GM18867 (cell line): ENCODE results near the gene BIRC7.

Experiments used
- ATAC-seq: cut with Tn5 transposase; IDR thresholded peaks from one replicate; pipeline ENCODE4 v1.9.1; 2021; ENCODE audit warnings: mild to moderate bottlenecking, moderate library complexity; ENCODE audit not compliant: unreplicated experiment

The BIRC7 gene

GRCh38 chr20:63261795-63262528, 26.3 kb downstream of the BIRC7 start:
- no peak for ATAC-seq

GRCh38 chr20:63262836-63263235, 27.1 kb downstream of the BIRC7 start:
- ATAC-seq = no peak

GRCh38 chr20:63264000-63264399, 28.3 kb downstream of the BIRC7 start:
- ATAC-seq = no peak

DNA sequence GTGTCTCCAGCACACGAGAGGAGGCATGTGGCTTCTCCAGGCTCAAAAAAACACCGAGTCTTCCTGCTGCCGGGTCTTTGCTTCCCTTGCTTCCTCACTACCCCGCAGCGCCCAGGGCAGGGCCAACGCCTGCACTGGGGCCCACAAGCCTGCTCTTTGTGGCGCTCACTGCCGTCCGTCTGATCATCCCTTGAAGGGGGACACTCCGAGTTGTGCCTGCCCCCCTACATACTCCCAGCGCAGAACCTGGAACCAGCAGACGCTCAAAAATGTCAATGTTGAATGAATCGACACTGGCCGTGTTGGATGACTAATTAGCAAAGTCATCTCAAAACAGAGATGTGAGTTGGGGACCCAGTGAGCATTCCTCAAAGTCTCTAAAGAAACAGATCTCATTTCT, 28.8 kb downstream of the BIRC7 start:
- no peak for ATAC-seq

DNA sequence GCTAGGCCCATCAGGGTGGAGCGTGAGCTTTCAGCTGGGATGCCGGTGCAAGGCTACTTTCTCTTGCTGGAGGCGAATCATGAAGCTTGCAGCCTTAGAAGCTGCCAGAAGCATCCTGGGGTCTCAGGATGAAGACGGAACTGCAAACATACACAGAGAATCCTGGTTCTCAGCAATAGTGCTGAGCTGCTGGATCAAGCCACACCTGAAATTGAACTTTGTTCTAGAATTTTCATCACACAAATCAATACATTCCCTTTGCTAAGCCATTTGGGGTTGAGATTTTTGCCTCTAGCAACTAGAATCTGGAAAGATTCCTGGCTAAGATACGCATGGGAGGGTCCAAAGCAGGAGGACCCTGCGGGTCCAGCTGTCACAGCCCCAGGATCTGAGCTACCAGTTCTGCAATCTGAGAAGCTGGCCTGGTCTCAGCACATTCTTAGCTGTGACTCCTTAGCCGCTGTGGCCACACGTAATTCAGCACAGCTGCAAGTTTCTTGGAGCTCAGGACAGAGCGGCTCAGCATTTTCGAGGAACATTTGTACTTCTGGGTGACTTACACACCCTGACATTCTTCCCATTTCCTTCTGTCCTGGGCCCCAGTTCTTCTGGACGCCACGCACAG, 30.3 kb downstream of the BIRC7 start:
- no peak for ATAC-seq

GRCh38 chr20:63267691-63268090, 32.0 kb downstream of the BIRC7 start:
- no peak for ATAC-seq

- ATAC-seq = no peak
Measured at GRCh38 chr20:63268256-63268655, 32.6 kb downstream of the BIRC7 start.

GRCh38 chr20:63268671-63269439, 33.1 kb downstream of the BIRC7 start:
- ATAC-seq = no peak

- ATAC-seq = no peak
Measured at GRCh38 chr20:63269724-63270123, 34.0 kb downstream of the BIRC7 start.

DNA sequence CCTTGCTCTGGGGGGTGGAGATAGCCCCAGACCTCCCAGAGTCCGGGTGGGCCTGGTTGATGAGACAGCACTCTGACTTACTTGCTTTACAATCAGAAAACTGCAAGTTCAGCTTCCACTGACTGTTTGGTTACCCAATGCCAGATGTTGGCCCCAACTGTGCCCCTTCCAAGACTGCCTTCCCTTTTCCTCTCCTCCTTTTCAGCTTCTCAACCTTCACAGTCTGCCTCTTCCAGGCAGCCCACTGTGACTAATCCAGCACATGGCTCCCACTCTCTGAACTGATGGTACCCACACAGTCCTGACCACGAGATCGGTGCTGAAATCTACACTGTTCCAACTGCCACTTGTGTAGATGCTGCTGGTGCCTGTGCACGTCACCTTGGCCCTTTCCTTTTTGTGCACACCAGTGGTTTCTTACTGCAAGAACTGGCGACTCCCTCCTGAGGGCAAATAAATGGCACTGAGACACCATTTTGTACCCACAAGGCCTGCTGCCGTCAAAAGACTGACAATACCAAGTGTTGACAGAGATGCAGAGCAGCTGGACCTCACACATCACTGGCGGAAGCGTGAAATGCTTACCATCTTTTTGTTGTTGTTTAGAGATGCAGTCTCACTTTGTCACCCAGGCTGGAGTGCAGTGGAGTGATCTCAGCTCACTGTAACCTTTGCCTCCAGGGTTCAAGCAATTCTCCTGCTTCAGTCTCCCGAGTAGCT, 35.1 kb downstream of the BIRC7 start:
- ATAC-seq = no peak

DNA sequence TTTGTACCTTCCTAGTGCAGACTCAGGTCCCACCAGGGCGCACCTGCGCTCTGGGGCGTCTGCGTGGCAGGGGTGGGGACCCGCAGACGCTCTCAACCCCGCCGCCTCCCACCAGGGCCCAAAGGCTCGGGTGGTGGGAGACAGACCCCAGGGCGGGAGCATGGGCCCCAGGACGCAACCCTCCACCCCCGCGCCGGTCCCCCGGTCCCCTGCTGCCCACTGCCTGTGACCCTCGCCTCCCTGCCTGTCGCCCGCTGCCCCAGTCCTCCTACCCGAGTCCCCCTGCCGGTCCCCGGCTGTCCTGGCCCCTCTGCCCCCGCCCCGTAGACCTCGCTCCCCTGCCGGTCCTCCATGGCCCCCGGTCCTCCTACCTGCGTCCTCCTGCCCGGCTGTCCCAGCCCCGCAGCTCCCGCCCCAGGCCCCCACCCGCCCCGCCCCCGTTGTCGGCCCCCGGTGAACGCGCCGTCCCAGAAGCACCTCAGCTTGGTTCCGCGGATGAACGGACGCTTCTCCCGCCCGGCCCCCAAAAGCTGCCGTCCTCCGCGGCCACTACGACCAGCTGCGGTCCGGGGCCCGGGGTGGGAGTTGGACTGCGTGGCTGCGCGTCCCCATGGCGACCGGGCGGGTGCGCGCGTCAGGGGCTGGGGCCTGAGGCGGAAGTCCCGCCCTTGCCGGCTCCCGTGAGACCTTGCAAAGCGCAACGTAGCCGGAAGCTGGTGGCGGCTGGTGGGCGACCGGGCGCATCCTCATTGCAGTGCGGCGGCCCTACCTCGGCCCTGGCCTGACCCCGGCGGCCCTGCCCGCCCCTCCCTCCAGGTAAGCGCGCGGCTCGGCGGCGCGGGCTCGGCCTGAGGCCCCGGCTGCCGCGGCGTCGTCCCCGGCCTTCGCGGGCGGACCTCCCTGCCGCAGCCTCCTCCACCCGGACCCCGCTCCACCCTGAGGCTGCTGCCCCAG, 36.7 kb downstream of the BIRC7 start, which contains the start of gene ARFGAP1:
ARFGAP1 (plus strand) TSS at position 709 of the 954 bp plus-strand sequence. CDS start 2,768 bp downstream, outside the sequence.
- peak; percentile 90 for ATAC-seq

GRCh38 chr20:63273059-63273579, 37.4 kb downstream of the BIRC7 start:
- ATAC-seq = no peak

DNA sequence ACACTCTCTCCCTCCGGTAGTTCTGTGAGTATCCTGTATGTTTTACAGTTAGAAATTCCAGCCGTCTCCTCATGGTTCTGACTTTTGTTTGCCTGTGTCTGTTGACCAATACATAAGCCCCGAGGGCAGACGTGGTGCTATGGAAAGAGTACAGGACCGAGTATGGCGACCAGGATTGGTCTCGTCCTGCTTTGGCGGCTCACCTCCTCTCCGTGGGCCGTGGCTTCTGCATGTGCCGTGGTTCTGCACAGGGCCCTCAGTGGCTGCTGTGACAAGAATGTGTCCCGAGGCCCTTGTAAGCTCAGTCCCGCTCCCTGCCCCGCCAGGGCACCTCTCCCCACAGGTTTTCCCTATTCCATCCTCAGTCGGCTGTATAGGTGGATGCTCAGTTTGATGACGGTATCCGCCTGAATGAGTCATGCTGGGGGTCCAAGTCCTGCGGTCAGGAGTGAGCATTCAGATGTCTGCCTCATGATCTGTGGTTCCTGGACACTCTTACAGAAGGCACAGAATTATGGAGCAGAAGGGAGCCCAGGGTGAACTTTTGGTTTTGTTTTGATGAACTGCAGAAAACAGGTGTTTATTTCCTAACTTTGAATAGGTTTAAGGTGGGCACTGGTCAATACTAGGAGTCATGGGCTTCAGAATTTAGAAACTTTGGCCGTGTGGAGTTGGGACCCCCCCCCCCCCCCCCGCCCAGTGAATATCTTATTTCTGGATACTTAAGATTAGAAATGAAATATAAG, 38.1 kb downstream of the BIRC7 start:
- no peak for ATAC-seq

DNA sequence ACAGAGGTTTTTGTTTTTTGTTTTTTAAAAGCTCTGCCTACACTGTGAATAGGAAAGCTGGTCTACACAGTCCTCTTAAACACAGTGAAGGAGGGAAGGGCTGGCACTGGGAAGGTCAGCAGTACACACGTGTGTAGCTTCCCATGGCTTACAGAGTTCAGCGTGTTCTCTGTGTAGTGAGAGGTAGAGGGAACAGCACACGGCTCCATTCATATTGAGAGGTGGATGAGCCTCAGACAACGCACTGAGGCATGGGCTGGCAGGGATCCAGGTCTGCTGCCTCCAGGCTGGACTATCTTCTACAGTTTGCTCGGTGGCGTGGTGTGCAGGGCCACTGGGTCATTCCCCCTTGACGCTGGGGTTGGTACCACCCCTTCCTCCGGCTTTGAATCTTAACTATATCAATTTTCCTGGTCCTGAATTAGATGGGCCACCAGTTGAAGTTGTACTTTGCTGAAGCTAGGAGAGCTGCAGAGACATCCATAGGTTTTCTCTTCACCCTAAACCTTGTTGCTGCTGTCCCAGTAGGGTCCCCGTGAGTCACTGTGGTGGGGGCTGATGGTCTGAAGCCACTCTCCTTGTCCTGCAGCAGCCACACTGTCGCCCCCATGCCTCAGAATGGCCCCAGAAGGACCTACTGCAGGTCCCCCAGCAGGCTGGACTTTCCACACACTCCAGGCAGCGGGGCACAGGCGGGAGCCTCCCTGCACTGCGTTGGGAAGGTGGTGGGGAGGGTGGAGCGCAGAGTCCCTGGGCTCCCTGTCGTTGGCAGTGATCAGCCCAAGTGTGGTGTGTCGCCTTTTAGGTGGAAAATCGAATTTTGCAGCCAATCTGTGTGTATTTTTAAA, 38.9 kb downstream of the BIRC7 start:
- no peak for ATAC-seq

- ATAC-seq = no peak
Measured at GRCh38 chr20:63275825-63276224, 40.1 kb downstream of the BIRC7 start.

- ATAC-seq = no peak
Measured at GRCh38 chr20:63276956-63277355, 41.3 kb downstream of the BIRC7 start.

GRCh38 chr20:63277466-63278272, 42.0 kb downstream of the BIRC7 start:
- no peak for ATAC-seq
